Measurements from ENCODE around the gene ZFYVE9. TPM values are rescaled to one million over a fixed set of nuclear protein-coding genes. Genes with fewer than 3 reads are reported as not detected.
"Not testable (repeated sequence)": the region's sequence is repeated elsewhere in the genome, so short reads cannot be mapped to it uniquely, and the experiment has no call there.

Gene ZFYVE9
- total and polyA plus RNA-seq, 10 donors: 0.72 to 16.7 (median 9.2) TPM

DNA sequence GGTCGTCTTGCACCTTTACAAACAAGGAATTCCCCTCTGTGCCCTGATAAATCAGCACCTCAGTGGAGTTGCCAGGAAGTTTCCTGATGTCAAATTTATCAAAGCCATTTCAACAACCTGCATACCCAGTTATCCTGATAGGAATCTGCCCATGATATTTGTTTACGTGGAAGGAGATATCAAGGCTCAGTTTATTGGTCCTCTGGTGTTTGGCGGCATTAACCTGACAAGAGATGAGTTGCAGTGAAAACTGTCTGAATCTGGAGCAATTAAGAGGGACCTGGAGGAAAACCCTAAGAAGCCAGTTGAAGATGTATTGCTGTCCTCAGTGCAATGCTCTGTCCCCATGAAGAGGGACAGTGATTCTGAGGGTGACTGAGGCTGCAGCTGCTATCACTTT is 38.3 kb downstream of the ZFYVE9 start:
- intact Hi-C loops (cut with DNase I; ENCODE audit: low total_unique reads): no loop called here
- 85 to 89% (median 86%) methylated on average over 3 of the region's 3 CpGs for WGBS, 5 donors
- Histone ChIP-seq H3K4me1 (peaks cover 0 to 7% (median 0%) of the 10 kb centered on the region in 6 donors), H3K4me3 (no peak overlapping the region), H3K27me3 (replicated peaks in 1 of 7) (no peaks in the 10 kb centered on the region), H3K27ac (no peak overlapping the region), H3K9me3 (no peaks in the 10 kb centered on the region), H3K36me3 (no peaks in the 10 kb centered on the region)
- DNase-seq: no peak
- TF ChIP-seq POLR2AphosphoS5 (IDR thresholded peaks at IDR 0.05) (no peak), CTCF (IDR thresholded peaks at IDR 0.05 in 8 of 11, conservative IDR thresholded peaks at IDR 0.05 in 3 of 11) (no peak)

DNA sequence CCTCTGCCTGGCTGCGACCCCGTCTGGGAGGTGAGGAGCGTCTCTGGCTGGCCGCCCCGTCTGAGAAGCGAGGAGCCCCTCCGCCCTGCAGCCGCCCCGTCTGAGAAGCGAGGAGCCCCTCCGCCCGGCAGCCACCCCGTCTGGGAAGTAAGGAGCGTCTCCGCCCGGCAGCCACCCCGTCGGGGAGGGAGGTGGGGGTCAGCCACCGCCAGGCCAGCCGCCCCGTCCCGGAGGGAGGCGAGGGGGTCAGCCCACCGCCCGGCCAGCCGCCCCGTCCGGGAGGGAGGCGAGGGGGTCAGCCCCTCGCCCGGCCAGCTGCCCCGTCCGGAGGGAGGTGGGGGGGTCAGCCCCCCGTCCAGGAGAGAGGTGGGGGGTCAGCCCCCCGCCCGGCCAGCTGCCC is 39.9 kb downstream of the ZFYVE9 start:
- WGBS, 5 donors: 95 to 98% (median 97%) methylated on average over 9 to 36 of the region's 36 CpGs
- H3K27me3 ChIP-seq (replicated peaks in 1 of 7); intact Hi-C loops (cut with DNase I; ENCODE audit: low total_unique reads); DNase-seq; H3K9me3 ChIP-seq; H3K4me3 ChIP-seq; H3K4me1 ChIP-seq; H3K36me3 ChIP-seq; H3K27ac ChIP-seq: not testable (repeated sequence)

DNA sequence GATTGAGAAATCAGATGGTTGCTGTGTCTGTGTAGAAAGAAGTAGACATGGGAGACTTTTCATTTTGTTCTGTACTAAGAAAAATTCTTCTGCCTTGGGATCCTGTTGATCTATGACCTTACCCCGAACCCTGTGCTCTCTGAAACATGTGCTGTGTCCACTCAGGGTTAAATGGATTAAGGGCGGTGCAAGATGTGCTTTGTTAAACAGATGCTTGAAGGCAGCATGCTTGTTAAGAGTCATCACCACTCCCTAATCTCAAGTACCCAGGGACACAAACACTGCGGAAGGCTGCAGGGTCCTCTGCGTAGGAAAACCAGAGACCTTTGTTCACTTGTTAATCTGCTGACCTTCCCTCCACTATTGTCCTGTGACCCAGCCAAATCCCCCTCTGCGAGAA is 40.4 kb downstream of the ZFYVE9 start:
- H3K27ac ChIP-seq; H3K27me3 ChIP-seq (replicated peaks in 1 of 7); H3K36me3 ChIP-seq; H3K4me3 ChIP-seq; H3K9me3 ChIP-seq; intact Hi-C loops (cut with DNase I; ENCODE audit: low total_unique reads); DNase-seq; H3K4me1 ChIP-seq: not testable (repeated sequence)
- 36 to 83% (median 63%) methylated on average over 3 to 5 of the region's 5 CpGs for WGBS, 5 donors

DNA sequence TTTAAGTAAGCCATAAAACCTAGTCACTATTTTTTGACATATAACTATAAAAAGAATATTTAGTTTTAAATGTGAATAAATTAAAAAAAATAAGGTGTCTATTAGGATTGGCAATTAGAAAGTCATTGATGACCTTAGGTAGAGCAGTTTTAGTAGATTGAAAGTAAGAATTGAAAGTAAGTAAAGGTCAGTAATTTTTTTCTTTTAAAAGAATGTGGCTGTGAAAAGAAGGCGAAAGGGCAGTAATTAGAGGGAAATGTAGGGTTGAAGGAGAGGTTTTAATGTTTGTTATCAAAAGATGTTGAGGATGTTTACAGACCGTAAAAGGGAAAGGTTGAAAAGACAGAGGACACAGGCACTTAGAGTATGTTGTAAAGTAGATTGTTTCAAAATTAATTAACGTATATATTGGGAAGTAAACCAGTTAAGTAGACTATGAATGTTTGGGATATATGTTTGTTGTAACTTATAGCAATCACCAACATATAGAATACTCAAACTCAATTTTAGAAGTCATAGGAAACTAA is 41.0 kb downstream of the ZFYVE9 start:
- no peak for DNase-seq
- WGBS, 5 donors: 52 to 75% (median 71%) methylated on average over 3 of the region's 3 CpGs
- peaks cover 0 to 7% (median 0%) of the 10 kb centered on the region in 6 donors for H3K4me1 ChIP-seq
- no peak overlapping the region for H3K4me3 ChIP-seq
- H3K9me3 ChIP-seq: peaks cover 0 to 3% (median 0%) of the 10 kb centered on the region in 8 donors
- H3K36me3 ChIP-seq: no peaks in the 10 kb centered on the region
- H3K27me3 ChIP-seq (replicated peaks in 1 of 7): no peaks in the 10 kb centered on the region
- intact Hi-C loops (cut with DNase I; ENCODE audit: low total_unique reads): no loop called here
- H3K27ac ChIP-seq: no peak overlapping the region
- TF ChIP-seq POLR2A (IDR thresholded peaks at IDR 0.05) (no peak), CTCF (IDR thresholded peaks at IDR 0.05 in 8 of 11, conservative IDR thresholded peaks at IDR 0.05 in 3 of 11) (no peak), POLR2AphosphoS5 (IDR thresholded peaks at IDR 0.05) (no peak)

DNA sequence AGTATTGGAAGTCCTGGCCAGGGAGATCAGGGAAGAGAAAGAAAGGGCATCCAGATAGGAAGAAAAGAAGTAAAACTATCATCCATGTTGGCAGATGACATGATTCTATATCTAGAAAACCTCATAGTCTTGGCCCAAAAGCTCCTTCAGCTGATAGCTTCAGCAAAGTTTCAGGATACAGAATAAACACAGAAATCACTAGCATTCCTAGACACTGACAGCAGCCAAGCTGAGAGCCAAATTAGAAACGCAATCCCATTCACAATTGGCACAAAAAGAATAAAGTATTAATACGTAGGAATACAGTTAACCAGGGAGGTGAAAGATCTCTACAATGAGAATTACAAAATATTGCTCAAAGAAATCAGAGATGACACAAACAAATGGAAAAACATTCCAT is 44.6 kb downstream of the ZFYVE9 start:
- Histone ChIP-seq H3K4me3 (no peak overlapping the region), H3K27me3 (replicated peaks in 1 of 7) (no peaks in the 10 kb centered on the region), H3K36me3 (no peaks in the 10 kb centered on the region), H3K4me1 (peaks cover 0 to 16% (median 9%) of the 10 kb centered on the region in 6 donors), H3K27ac (no peak overlapping the region), H3K9me3 (peaks cover 0 to 3% (median 0%) of the 10 kb centered on the region in 8 donors)
- TF ChIP-seq CTCF (IDR thresholded peaks at IDR 0.05 in 8 of 11, conservative IDR thresholded peaks at IDR 0.05 in 3 of 11) (no peak), POLR2AphosphoS5 (IDR thresholded peaks at IDR 0.05) (no peak), POLR2A (IDR thresholded peaks at IDR 0.05) (no peak)
- DNase-seq: no peak
- intact Hi-C loops (cut with DNase I; ENCODE audit: low total_unique reads): no loop called here
- WGBS, 5 donors: 90 to 96% (median 94%) methylated on average over 2 of the region's 2 CpGs

Data from spleen (tissue), 11 donors.